GM19238 (cell line): ENCODE data around the gene SORBS2.

Source experiments
- DNase-seq: peaks from one replicate; pipeline ENCODE4 v3.0.0; 2011; ENCODE audit warnings: low spot score; ENCODE audit not compliant: insufficient read length

SORBS2 gene

DNA sequence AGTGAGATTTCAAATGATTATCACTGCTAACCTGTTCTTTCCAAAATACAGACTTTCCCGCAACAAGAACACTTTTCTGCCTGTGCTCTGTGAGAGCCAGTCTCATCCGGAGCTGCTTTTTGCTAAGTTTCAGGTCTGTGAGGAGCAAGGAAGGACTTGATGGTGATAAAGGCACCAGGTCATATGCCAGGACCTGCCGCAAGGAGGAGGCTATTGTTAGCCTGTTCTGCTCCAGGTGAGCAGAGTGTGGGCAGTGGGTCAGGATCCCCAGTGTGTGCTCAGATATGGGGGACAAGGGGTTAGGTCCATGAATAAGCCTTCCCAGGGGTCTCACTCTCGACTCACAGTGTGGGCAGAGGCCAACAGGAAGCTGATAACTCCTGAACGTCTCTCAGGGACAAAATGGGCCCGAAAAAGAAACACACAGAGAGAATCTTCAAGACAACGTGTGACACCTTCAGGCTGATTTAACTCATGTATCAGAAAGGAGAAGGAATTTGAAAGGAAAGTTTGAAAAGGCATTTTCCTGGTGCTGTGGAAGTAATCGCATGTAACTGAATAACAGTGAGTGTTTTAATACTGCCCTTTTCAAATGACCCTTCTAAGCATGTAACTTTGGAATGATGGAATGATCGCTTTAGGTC, 219.0 kb downstream of the SORBS2 start:
- DNase-seq = no peak

GRCh38 chr4:185592438-185592837, 219.6 kb downstream of the SORBS2 start:
- no peak for DNase-seq

- DNase-seq = no peak
These were observed 220.3 kb downstream of the SORBS2 start for GRCh38 chr4:185591679-185592141.

DNA sequence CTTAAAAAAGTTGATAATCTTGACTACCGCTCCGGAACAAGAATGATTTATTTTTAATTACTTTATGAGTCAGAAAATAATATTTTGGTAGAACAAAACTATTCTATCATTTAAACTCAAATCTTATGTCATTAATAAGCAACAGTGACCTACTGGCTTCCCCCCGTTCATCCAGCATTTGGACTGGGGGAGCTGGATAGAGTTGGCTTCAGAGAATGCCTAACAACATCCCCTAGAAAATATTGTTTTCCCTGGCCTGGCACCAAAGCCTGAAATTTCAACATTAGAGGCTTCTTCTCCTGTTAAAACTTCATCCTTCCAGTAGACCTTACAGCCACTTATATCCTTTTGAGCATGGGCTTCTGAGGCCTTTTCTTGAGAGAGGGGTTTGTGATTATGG, 221.0 kb downstream of the SORBS2 start:
- no peak for DNase-seq

GRCh38 chr4:185589067-185589836, 222.7 kb downstream of the SORBS2 start:
- DNase-seq = no peak

DNA sequence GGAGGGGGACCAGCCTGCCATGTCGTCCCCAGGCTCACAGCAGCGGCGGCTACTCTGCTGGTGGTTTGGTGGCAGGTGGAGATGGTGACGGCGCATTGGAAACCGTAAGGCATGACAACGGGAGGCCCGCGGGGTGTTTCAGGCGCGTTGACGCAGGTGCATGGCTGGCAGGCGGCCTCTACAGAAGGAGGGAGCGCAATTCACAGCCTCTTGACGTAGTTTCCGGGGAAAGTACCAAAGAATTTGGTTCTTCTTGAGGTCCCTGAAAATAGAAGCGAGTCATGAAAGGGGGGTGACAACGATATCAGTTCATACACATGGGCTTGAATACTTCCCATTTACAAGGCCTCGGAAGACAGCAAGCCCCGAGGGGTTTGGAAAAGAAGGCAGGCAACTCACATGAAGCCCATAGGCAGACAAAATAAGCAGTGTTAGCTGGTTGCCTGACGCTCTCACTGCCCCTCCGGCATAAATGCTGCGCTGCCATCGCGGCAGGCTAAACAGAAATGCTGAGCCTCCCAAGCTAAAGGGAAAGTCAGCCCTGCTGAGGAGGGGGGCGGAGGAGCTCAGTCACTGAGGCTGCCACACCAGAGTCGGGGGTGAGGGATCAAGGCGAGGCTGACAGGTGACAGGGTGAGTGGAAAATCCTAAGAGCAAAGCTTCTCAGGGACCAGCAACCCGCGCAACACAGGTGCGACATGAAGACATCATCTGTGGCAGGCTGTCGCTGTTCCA, 224.4 kb downstream of the SORBS2 start:
- peak; percentile 57 for DNase-seq

GRCh38 chr4:185587030-185587426, 225.0 kb downstream of the SORBS2 start:
- no peak for DNase-seq

GRCh38 chr4:185585211-185585610, 226.8 kb downstream of the SORBS2 start:
- DNase-seq = no peak

DNA sequence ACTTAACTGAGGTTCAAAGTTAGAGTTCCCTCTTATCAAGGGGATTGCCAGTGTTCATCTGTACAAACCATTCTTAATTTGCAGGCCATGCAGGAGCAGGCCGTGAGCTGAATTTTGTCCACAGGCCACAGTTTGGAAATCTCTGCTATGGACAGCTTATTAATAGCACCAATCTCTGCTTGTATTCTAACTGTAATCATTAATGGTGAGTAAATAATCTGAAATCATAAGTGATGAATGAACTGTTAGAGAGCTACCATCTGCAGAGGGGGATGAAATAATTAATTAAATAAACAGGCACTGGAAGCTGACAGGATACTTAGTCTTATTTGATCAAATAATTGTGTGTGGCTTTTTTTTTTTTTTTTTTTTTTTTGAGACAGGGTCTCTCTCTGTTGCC, 228.2 kb downstream of the SORBS2 start:
- DNase-seq = no peak

DNA sequence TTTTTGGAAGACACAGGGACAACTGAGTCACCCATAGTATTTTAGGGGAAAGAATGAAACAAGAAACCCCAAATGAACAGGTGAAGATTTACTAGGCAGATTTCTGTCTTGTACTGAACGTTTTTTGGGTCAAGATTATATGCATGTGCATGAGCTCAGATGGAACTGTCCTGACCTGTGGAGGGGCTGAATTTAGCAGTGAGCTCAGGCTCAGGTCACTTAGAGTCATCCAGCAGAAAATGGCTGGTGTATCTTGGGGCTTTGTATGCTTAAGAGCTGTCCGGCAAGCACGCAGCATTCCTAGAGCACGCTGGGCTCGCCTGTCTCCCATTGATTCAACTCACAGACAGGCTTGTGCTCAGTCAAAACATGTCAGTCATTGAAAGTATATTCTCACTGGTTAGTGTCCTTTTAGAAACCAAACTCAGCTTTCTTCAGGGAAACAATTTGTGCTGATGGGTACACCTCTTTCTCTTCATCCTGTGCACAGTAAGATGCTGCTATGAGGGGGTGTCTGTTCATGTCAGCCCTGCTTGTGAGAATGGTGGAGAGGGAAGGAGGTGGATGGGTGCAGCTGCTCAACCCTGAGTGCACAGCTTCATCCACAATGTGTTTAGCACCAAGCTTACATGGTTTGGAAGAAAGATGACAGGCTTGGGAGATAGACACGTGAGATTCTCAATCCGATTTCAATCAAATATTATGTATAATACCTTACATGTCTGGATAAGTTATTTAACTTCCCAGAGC, 229.2 kb downstream of the SORBS2 start:
- DNase-seq = no peak

- no peak for DNase-seq
These were observed 231.3 kb downstream of the SORBS2 start for GRCh38 chr4:185580699-185581098.

GRCh38 chr4:185578284-185578683, 233.7 kb downstream of the SORBS2 start:
- no peak for DNase-seq

- no peak for DNase-seq
These were observed 234.7 kb downstream of the SORBS2 start for GRCh38 chr4:185576962-185577950.

GRCh38 chr4:185576314-185576961, 235.6 kb downstream of the SORBS2 start:
- no peak for DNase-seq

DNA sequence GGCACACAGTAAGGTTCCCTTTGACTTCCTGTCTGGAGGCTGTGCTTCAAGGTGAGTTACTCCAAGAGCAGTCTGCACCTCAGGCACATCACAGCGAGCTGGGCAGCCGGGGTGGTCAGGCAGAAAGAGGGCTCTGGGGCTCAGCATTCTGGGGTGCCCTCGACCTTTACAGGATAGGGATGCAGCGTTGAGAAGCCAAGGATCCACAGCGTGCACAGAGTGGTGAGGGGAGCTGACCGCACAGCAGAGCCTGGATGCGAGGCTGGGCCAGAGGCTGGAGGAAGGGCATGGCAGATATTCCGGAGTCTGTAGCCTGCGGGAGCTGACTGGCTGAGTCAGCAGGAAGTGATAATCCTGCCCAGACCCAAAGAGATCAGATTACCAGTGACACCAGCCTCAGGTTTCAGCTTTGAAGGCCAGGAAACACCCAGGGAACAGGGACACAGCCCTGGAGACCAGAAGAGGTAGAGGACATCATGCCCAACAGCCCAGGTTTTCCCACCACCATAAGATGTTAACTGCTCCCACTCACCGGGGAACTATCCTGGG, 238.3 kb downstream of the SORBS2 start:
- no peak for DNase-seq

- no peak for DNase-seq
These were observed 241.3 kb downstream of the SORBS2 start for GRCh38 chr4:185570727-185571126.

GRCh38 chr4:185567381-185568376, 244.3 kb downstream of the SORBS2 start:
- no peak for DNase-seq

GRCh38 chr4:185566972-185567371, 245.0 kb downstream of the SORBS2 start:
- DNase-seq = no peak
